ENCODE data around the gene SH3YL1.
A peak's percentile ranks its signal among the peaks of the same experiment; 100 is the strongest.

The SH3YL1 gene

GRCh38 chr2:295090-295489 is 31.3 kb upstream of the SH3YL1 start:
- DNase-seq (ENCODE audit: low read depth), result no peak
- no peak overlapping the region for H3K4me3 ChIP-seq (ENCODE audit: low read length)
- no peak for TF ChIP-seq CTCF (IDR thresholded peaks at IDR 0.05; ENCODE audit: insufficient read depth, low read depth, low read length, missing control alignments)

- DNase-seq (ENCODE audit: low read depth), result peak; percentile 74
- peak; percentile 77 for TF ChIP-seq CTCF (IDR thresholded peaks at IDR 0.05; ENCODE audit: insufficient read depth, low read depth, low read length, missing control alignments)
Measured at GRCh38 chr2:290090-290722, 26.4 kb upstream of the SH3YL1 start.

GRCh38 chr2:289362-290089 is 25.7 kb upstream of the SH3YL1 start:
- no peak for TF ChIP-seq CTCF (IDR thresholded peaks at IDR 0.05; ENCODE audit: insufficient read depth, low read depth, low read length, missing control alignments)
- peak; percentile 18 for DNase-seq (ENCODE audit: low read depth)
- peak overlapping the region; percentile 46 for H3K4me3 ChIP-seq (ENCODE audit: low read length)

More at GRCh38 chr2:290090-290722, 26.4 kb upstream of the SH3YL1 start:
- peak overlapping the region; percentile 46 for H3K4me3 ChIP-seq (ENCODE audit: low read length)

- no peak for TF ChIP-seq CTCF (IDR thresholded peaks at IDR 0.05; ENCODE audit: insufficient read depth, low read depth, low read length, missing control alignments)
- DNase-seq (ENCODE audit: low read depth), result no peak
- peak overlapping the region; percentile 46 for H3K4me3 ChIP-seq (ENCODE audit: low read length)
Measured at GRCh38 chr2:288758-289361, 25.0 kb upstream of the SH3YL1 start.

- no peak within 1 kb of the TSS for H3K4me3 ChIP-seq (ENCODE audit: low read length)
- DNase-seq (ENCODE audit: low read depth), result peak; percentile 16
Measured at GRCh38 chr2:287911-288757, 24.3 kb upstream of the SH3YL1 start, which contains the start of gene ALKAL2. TSS of gene ALKAL2 (minus strand) at chr2:288091. CDS start at chr2:287835, 256 bp downstream.

More at GRCh38 chr2:287911-288757, 24.3 kb upstream of the SH3YL1 start, which contains the start of gene ALKAL2:
- no peak for TF ChIP-seq CTCF (IDR thresholded peaks at IDR 0.05; ENCODE audit: insufficient read depth, low read depth, low read length, missing control alignments)

Data from epithelial cell of esophagus (primary cell).